Parathyroid adenoma (tissue), 2 donors: Measurements from ENCODE around the gene FUOM.
A peak's percentile ranks its signal among the peaks of the same experiment; 100 is the strongest.
"Not testable (repeated sequence)": the region's sequence is repeated elsewhere in the genome, so short reads cannot be mapped to it uniquely, and the experiment has no call there.

Experiments used
- H2AFZ ChIP-seq: fragments of 300-600 bp; sonication (generic); one replicate; pipeline ENCODE4 v1.7.0; 2017; ENCODE audit warnings: antibody characterized with exemption, mild to moderate bottlenecking
- H3K27ac ChIP-seq: fragments of 300-600 bp; sonication (generic); one replicate; pipeline ENCODE4 v1.7.0; 2017
- H3K27me3 ChIP-seq: fragments of 300-600 bp; sonication (generic); one replicate; pipeline ENCODE4 v1.7.0; 2017; ENCODE audit warnings: low read length; ENCODE audit not compliant: control insufficient read depth, insufficient read depth
- H3K36me3 ChIP-seq: fragments of 300-600 bp; sonication (generic); one replicate; pipeline ENCODE4 v1.7.0; 2017; ENCODE audit warnings: low read length; ENCODE audit not compliant: control insufficient read depth, insufficient read depth
- H3K4me1 ChIP-seq: fragments of 300-600 bp; sonication (generic); one replicate; pipeline ENCODE4 v1.7.0; 2017; ENCODE audit warnings: control low read depth
- H3K4me2 ChIP-seq: fragments of 300-600 bp; sonication (generic); one replicate; pipeline ENCODE4 v1.7.0; 2017; ENCODE audit warnings: low read length
- H3K4me3 ChIP-seq: fragments of 300-600 bp; sonication (generic); one replicate; pipeline ENCODE4 v1.7.0; 2017; ENCODE audit warnings: low read depth, low read length
- H3K79me2 ChIP-seq: fragments of 300-600 bp; sonication (generic); one replicate; pipeline ENCODE4 v1.7.0; 2017; ENCODE audit warnings: control low read depth
- H3K9ac ChIP-seq: fragments of 300-600 bp; sonication (generic); one replicate; pipeline ENCODE4 v1.7.0; 2017; ENCODE audit warnings: mild to moderate bottlenecking
- H3K9me3 ChIP-seq: fragments of 300-600 bp; sonication (generic); one replicate; pipeline ENCODE4 v1.7.0; 2017; ENCODE audit warnings: low read length; ENCODE audit not compliant: control insufficient read depth
- CTCF ChIP-seq: fragments of 300-600 bp; sonication (generic); IDR thresholded peaks from one replicate; pipeline ENCODE4 v1.7.0; 2017; ENCODE audit warnings: antibody characterized with exemption, mild to moderate bottlenecking
- donor health status: primary hyperparathyroidism.

Gene FUOM

GRCh38 chr10:133326223-133326551, 31.6 kb downstream of the FUOM start:
- no peaks in the 10 kb centered on the region for H3K79me2 ChIP-seq
- peak overlapping the region; percentile 99 for H2AFZ ChIP-seq
- no peaks in the 10 kb centered on the region for H3K36me3 ChIP-seq
- H3K27me3 ChIP-seq, result no peaks in the 10 kb centered on the region
- H3K9ac ChIP-seq, result no peak overlapping the region
- peak overlapping the region; percentile 70 for H3K4me3 ChIP-seq
- peak overlapping the region; percentile 77 for H3K27ac ChIP-seq
- TF ChIP-seq CTCF, result no peak
- no peaks in the 10 kb centered on the region for H3K9me3 ChIP-seq
- H3K4me2 ChIP-seq, result peak overlapping the region; percentile 36
- H3K4me1 ChIP-seq, result peaks cover 4% of the 10 kb centered on the region

- Histone ChIP-seq H3K36me3 (no peaks in the 10 kb centered on the region), H3K27me3 (no peaks in the 10 kb centered on the region), H3K9me3 (no peaks in the 10 kb centered on the region), H2AFZ (peak overlapping the region; percentile 99), H3K4me1 (peaks cover 4% of the 10 kb centered on the region), H3K4me3 (peak overlapping the region; percentile 70), H3K79me2 (no peaks in the 10 kb centered on the region), H3K4me2 (peak overlapping the region; percentile 36), H3K27ac (peak overlapping the region; percentile 77), H3K9ac (peak overlapping the region; percentile 43)
- TF ChIP-seq CTCF, result no peak
These were observed 32.2 kb downstream of the FUOM start for GRCh38 chr10:133325440-133326222.

- Histone ChIP-seq H3K4me2 (peak overlapping the region; percentile 36), H3K9ac (peak overlapping the region; percentile 43), H3K4me3 (peak overlapping the region; percentile 70), H3K27ac (peak overlapping the region; percentile 77), H3K79me2 (no peaks in the 10 kb centered on the region), H3K36me3 (no peaks in the 10 kb centered on the region), H2AFZ (peak overlapping the region; percentile 99), H3K9me3 (no peaks in the 10 kb centered on the region), H3K4me1 (peaks cover 4% of the 10 kb centered on the region), H3K27me3 (no peaks in the 10 kb centered on the region)
- no peak for TF ChIP-seq CTCF
These were observed 33.0 kb downstream of the FUOM start for GRCh38 chr10:133324857-133325260.

GRCh38 chr10:133324198-133324792, 33.5 kb downstream of the FUOM start:
- no peak for TF ChIP-seq CTCF
- Histone ChIP-seq H3K9me3 (no peaks in the 10 kb centered on the region), H3K27me3 (no peaks in the 10 kb centered on the region), H3K4me3 (no peak overlapping the region), H3K4me1 (peaks cover 4% of the 10 kb centered on the region), H3K36me3 (no peaks in the 10 kb centered on the region), H3K4me2 (peak overlapping the region; percentile 36), H3K27ac (no peak overlapping the region), H3K79me2 (no peaks in the 10 kb centered on the region), H3K9ac (no peak overlapping the region), H2AFZ (peak overlapping the region; percentile 45)

GRCh38 chr10:133322064-133322709, 35.6 kb downstream of the FUOM start:
- H3K4me3 ChIP-seq, H2AFZ ChIP-seq, H3K27ac ChIP-seq, H3K4me2 ChIP-seq, H3K4me1 ChIP-seq, H3K36me3 ChIP-seq, H3K27me3 ChIP-seq, H3K79me2 ChIP-seq, H3K9ac ChIP-seq, H3K9me3 ChIP-seq: not testable (repeated sequence)

GRCh38 chr10:133320852-133321422, 36.9 kb downstream of the FUOM start:
- H3K9me3 ChIP-seq, H3K79me2 ChIP-seq, H3K27me3 ChIP-seq, H3K4me1 ChIP-seq, H2AFZ ChIP-seq, H3K27ac ChIP-seq, H3K9ac ChIP-seq, H3K36me3 ChIP-seq, H3K4me3 ChIP-seq, H3K4me2 ChIP-seq: not testable (repeated sequence)
